ENCODE results near the gene RRAS2.
"Not testable (repeated sequence)": the region's sequence is repeated elsewhere in the genome, so short reads cannot be mapped to it uniquely, and the experiment has no call there.

RRAS2 gene

DNA sequence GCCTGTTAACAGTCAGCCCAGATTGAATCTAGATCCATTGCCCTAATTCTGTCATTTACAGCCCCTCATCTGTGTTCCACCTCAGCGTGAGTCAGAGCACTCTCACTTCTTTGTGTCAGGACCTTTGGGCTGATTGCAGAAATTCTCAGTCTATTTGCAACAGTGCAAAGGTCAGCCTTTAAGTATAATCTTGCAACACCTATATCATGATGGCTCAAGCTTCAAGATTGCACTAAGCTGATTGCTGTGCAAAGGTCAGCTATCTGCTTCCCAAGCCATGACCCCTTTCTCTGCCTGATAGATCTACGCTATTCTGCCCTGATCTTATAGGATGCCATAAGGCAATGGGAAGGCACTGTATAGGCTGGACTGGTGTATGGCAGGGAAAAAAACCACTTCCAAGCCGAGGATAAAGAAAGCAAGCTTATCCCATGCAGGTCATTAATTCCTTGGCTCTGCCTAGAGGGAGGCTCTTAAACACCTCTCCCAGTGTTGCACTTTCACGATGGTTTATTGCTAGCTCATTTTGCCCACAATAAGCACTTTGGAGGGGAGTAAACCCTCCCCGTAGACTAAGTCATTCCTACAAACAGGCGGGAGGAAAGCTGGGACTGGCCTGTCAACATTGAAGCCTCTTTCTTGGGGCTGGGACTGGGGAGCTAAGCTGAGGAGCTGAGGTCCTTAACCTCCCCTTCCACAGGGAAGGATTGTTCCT lies 100.6 kb downstream of the RRAS2 start:
- peak; percentile 29 for DNase-seq (ENCODE audit: low read depth)
- no peak overlapping the region for H3K4me3 ChIP-seq (ENCODE audit: low read length)
- TF ChIP-seq, protein P1, sequence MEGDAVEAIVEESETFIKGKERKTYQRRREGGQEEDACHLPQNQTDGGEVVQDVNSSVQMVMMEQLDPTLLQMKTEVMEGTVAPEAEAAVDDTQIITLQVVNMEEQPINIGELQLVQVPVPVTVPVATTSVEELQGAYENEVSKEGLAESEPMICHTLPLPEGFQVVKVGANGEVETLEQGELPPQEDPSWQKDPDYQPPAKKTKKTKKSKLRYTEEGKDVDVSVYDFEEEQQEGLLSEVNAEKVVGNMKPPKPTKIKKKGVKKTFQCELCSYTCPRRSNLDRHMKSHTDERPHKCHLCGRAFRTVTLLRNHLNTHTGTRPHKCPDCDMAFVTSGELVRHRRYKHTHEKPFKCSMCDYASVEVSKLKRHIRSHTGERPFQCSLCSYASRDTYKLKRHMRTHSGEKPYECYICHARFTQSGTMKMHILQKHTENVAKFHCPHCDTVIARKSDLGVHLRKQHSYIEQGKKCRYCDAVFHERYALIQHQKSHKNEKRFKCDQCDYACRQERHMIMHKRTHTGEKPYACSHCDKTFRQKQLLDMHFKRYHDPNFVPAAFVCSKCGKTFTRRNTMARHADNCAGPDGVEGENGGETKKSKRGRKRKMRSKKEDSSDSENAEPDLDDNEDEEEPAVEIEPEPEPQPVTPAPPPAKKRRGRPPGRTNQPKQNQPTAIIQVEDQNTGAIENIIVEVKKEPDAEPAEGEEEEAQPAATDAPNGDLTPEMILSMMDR (conservative IDR thresholded peaks at IDR 0.05; ENCODE audit: low read length): no peak

DNA sequence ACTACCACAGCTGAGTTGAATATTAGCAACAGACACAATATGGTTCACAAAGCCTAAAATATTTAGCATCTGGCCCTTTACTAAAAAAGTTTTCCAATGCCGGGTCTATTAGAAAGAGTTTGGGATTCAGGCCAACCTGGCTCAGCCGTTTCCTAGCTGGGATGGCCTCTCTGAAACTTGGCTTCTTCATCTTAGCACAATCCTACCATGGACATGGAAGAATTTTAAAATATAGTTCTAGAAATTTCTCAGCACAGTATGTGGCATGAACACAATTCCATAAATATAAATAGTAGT lies 103.8 kb downstream of the RRAS2 start:
- TF ChIP-seq, protein P1 (conservative IDR thresholded peaks at IDR 0.05; ENCODE audit: low read length): no peak
- no peak for DNase-seq (ENCODE audit: low read depth)
- no peak overlapping the region for H3K4me3 ChIP-seq (ENCODE audit: low read length)

DNA sequence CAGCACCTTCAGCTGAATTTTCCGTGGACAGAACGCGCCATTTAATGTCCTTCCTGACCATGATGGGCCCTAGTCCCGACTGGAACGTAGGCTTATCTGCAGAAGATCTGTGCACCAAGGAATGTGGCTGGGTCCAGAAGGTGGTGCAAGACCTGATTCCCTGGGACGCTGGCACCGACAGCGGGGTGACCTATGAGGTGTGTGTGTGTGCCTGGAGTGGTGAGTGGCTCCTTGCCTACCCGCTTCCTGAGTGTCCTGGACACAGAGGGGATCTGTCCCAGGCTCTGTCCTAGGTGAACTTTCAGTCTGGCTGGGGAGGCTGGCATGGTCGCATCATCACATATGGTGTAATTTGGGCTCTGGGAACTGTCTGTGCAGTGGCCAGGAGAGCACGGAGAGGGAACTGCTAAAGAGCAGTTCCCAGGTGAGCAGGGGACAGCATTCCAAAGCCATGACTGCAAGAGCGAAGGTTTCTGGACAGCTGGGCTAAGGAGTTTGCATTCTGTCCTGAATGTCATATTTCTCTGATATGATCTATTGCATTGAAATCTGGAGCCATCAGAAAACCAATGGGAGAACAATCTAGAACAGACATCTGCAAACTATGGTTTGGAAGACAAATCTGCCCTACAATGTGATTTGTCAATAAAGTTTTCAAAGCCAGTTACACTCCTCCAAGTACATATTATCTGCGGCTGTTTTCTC lies 104.3 kb downstream of the RRAS2 start:
- no peak for DNase-seq (ENCODE audit: low read depth)
- TF ChIP-seq, protein P1 (conservative IDR thresholded peaks at IDR 0.05; ENCODE audit: low read length): no peak
- H3K4me3 ChIP-seq (ENCODE audit: low read length): no peak overlapping the region

DNA sequence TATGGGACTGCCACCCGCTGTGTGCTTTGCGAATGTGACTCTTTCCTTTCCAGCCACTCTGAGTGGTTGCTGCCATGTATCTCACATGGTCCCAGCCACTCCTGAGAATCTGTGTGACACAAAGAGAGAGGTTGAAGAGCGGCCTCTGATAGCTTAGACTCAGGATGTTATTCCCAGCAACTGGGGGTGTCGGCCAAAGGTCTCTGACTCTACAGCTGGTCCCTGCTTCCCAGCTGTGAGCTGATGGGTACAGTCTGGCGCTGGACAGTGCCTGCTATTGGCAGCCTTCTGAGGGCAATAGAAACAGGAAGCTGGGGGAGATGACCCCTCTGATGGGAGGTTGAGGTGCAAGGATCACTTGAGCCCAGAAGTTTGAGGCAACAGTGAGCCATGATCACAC lies 105.1 kb downstream of the RRAS2 start:
- no peak overlapping the region for H3K4me3 ChIP-seq (ENCODE audit: low read length)
- DNase-seq (ENCODE audit: low read depth): no peak
- TF ChIP-seq, protein P1 (conservative IDR thresholded peaks at IDR 0.05; ENCODE audit: low read length): no peak

DNA sequence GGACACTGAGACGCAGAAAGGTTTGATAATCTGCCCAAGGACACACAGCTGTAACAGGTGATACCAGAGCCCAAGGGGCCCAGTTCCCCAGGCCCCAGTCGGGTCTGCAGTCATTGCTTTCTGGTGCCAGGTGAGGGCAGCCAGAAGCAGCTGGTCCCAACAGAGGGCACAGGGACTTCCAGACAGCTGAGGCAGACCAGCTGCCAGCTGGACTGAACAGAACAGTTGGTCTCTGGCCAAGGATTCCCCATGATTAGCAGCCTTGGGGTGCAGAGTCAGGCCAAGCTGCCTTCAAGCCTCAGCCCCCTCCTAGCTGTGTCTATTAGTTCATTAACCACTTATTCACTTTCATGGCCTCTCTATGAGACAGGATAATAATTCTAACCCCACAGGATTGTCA lies 105.6 kb downstream of the RRAS2 start:
- no peak overlapping the region for H3K4me3 ChIP-seq (ENCODE audit: low read length)
- TF ChIP-seq, protein P1 (conservative IDR thresholded peaks at IDR 0.05; ENCODE audit: low read length): no peak
- no peak for DNase-seq (ENCODE audit: low read depth)

DNA sequence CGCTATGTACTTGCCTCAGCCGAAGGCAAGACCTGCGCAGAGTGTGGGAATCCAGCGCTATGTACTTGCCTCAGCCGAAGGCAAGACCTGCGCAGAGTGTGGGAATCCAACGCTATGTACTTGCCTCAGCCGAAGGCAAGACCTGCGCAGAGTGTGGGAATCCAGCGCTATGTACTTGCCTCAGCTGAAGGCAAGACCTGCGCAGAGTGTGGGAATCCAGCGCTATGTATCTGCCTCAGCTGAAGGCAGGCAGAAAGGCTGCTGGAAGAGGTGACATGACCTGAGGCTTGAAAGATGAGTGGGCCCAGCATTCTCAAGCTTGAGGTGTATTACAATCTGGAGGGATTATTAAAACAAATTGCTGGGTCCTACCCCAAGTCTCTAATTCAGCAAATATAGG lies 106.5 kb downstream of the RRAS2 start:
- not testable (repeated sequence) for DNase-seq (ENCODE audit: low read depth); H3K4me3 ChIP-seq (ENCODE audit: low read length)

DNA sequence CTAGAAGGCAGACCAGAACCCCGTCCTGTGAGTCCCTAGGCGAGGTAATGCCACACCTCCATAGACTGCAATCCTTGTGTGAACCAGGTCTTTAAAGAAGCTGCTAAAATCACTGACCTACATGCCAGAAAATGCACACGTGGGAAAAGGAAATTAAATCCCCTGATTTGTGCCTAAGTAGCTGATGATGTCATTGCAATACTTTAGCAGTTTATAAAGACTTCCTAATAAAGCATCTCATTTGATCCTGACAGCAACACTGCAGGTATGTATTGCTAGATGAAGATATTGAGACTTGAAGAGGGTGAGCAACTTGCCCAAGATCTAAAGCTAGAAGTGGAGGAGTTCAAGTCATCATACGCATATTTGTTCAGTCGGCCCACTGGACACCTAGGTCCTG lies 107.2 kb downstream of the RRAS2 start:
- no peak overlapping the region for H3K4me3 ChIP-seq (ENCODE audit: low read length)
- no peak for DNase-seq (ENCODE audit: low read depth)
- TF ChIP-seq, protein P1 (conservative IDR thresholded peaks at IDR 0.05; ENCODE audit: low read length): no peak
